GM21390 (cell line): Measurements from ENCODE around the gene CCDC68.
"Not testable (repeated sequence)": the region's sequence is repeated elsewhere in the genome, so short reads cannot be mapped to it uniquely, and the experiment has no call there.

ENCODE experiments used
- ATAC-seq: cut with Tn5 transposase; IDR thresholded peaks from one replicate; pipeline ENCODE4 v1.9.1; 2021; ENCODE audit not compliant: unreplicated experiment

CCDC68 gene, protein sequence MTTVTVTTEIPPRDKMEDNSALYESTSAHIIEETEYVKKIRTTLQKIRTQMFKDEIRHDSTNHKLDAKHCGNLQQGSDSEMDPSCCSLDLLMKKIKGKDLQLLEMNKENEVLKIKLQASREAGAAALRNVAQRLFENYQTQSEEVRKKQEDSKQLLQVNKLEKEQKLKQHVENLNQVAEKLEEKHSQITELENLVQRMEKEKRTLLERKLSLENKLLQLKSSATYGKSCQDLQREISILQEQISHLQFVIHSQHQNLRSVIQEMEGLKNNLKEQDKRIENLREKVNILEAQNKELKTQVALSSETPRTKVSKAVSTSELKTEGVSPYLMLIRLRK

DNA sequence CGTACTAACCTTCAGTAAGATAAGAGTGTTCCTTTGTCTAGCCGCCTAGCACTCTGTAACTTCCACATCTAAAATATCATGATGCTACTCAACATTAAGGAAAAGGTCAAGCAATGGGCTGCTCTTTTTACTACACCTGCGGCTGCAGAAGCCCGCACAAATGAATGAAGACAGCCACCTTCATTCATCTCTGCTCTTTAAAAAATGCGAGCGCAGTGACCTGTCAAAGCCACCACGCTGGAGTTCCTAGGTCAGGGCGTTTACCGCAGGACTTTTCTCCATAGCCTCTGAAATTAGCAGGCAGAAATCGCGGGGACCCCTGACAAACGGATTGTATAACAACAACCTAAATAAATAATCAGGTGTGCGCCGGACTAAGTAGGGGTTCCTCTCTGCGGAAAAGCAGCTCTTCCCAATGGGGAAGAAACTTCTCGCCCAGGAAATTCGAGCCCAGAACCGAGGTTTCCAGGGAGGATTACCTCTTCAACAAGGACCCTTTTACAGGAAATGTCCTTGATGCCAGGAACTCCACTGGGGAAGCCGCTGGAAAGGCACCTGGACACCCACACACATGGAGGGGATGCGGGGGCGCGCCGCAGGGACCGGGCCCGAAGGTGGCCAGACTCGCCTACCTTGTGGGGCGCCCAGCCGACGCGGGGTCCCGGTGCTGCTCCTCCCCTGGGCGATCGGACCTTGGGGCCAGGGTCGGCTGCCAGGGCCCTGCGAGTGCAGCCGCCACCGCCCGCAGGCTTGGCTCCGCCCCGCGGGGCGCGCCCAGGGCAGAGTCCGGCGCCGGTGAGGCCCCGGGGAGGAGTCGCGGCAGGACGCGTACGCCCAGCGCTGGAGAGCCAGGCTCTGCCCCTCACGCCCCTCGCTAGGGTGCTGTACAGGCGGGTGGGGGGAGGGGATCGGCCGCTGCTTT is at the start of gene CCDC68:
TSS of gene CCDC68 (minus strand) at position 758 of the 922 bp plus-strand sequence. CDS start 16,670 bp downstream, outside the sequence.
- ATAC-seq = no peak

DNA sequence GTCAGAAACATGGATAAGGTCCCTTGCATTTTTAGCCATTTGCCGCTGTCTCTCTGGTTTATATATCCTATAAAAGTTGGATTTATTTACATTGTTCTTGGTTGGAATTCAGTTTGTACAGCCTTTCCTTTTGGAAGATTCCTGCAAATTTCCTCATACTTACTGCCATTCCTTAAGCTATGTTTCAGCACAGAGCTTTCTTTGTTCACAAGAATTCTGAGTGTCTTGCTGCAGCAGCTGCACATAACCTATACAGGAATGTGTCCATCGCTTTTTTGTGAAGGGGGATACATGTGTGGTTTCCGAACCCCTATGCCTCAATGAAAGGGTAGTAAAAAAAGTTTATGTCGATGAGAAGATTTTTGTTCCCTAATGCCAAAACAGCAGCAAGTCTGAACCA is 48.3 kb upstream of the CCDC68 start:
- ATAC-seq = no peak

DNA sequence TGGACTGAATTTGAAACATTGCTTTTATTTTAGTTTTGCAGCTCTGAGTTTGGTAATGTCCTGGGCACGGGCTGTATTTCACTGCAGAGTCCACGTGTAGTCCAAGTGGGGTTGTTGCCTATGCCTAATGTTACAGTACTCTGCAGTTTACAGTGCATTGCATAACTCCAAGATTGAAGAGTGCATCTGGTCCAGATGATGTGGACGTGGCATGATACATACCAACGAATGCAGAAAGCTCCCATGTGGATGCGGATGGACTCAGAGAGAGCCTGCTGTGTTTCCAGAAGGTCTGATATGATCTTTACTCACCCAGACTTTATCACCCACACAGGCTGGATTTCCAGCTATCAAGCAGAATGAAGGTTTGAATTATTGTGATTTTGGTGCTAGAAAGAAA is 44.4 kb upstream of the CCDC68 start:
- no peak for ATAC-seq

DNA sequence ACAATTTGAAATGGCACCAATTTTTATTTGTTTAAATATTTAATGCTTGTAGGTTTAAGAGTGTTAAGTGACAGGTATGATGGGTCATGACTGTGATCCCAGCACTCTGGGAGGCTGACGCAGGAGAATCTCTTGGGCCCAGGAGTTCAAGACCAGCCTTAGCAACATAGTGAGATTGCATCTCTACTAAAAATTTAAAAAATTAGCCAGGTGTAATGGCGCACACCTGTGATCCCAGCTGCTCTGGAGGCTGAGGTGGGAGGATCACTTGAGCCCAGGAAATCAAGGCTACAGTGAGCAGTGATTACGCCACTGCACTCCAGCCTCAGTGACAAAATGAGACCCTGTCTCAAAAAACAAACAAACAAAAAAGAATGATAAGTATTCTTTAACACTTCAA is 43.0 kb upstream of the CCDC68 start:
- ATAC-seq = no peak

DNA sequence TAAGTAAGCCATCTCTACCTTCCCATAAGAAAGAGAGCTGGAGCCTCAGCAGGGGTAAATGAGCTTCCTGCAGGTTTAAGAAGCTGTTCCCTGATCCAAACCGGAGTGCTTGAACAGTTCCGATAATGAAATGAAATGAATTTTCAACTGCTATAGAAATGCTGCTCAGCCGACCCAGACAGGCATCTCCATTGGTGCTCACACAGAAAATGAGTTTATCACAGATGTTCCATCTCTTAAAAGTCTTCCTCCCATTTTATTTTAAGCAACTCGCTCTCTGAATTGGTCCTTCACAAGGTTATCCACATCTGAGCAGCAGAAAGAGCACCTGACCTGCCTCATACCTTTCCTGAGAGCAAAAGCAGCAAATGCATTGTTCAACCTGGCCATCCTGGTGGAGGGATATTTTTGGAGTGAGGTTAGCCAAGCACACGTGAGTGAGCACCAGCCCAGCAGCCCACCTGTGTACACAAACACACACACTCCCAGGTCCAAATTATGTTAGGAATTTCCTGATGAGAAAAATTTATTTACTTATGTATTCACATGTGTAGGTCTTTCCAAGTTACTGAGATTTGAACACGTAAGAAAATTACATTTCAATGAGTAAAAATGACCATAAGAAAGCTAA is 42.2 kb upstream of the CCDC68 start:
- no peak for ATAC-seq

DNA sequence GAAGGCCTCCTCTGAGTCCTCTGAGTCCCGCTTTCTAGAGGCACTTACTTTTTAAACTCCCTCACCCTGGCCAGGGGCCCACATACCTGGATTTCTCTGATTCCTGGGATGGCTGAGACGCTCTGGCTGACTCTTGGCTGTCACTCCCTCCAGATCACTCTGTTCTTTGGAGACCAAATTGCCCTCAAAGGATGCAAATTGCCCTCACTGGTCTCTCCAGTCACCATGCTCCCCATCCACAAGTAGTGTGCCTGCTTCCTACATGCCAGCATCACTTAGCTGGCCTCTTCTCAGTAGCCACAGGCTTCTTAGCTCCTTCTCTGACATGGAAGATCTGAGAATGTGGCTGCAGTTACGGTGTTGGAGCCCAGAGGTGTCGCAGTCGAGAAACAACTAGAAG is 41.3 kb upstream of the CCDC68 start:
- ATAC-seq = no peak

DNA sequence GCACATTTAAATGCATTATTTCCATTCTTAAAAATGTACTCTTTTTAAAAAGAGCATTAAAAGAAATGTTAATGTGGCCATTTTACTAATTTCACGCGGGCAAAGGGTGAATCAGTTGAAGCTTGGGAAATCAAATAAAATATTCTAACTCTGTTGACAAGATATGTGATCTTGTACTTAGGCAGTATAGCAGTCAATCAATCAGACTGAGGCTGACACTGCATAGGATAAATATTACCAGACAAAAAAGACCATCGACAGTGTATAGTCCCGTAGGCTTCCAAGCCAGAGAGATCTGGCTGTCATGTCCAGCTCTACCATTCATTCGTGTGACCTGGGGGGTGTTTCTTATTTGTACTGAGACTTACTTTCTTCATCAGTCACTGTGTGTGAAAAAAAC is 39.8 kb upstream of the CCDC68 start:
- no peak for ATAC-seq

DNA sequence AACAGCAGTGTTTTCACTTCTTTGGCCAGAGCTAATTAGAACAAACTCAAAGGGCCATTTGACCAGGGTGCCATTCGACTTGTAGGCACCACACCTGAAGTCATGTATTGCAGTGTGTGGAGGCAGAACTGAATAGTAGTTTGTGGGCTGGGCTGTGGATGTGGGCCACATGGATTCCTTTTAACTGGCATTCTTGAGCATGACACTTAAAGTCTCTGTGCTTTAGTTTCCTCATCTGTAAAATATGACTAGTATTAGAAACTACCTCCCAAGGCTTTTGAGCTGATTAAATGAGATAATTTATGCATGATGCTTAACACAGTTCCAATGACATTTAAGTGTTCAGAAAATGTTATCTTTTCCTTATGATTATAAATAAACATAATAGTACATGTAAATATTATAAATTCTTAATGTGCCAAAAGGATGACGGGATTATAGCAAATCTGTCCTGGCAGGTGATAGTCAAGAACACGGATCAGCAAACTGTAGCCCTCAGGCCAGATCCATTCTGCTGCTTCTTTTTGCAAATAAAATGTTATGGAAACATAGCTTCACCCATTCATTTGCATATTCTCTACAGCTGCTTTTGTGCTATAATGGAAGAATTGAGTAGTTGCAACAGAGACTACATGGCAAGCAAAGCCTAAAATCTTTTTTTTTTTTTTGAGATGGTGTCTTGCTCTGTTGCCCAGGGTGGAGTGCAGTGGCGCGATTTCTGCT is 36.3 kb upstream of the CCDC68 start:
- ATAC-seq = no peak

DNA sequence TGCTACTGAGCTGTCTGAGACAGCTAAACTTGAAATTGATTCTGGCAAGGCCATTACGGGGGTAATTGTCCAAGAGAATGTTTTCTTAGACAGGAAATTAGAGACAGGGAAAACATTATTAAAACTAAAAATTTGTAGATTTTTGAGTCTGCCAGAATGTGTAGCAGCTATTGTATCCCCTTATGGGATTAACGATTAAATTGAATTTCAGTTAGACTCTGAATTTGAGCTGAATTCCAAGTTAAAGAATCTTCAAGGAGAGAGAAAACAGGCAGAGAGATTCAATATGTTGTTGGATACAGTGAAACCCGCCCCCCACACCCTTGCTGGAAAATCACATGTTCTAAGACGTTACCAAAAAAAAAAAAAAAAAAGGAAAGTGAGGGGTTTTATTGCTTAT is 32.7 kb upstream of the CCDC68 start:
- ATAC-seq = no peak

DNA sequence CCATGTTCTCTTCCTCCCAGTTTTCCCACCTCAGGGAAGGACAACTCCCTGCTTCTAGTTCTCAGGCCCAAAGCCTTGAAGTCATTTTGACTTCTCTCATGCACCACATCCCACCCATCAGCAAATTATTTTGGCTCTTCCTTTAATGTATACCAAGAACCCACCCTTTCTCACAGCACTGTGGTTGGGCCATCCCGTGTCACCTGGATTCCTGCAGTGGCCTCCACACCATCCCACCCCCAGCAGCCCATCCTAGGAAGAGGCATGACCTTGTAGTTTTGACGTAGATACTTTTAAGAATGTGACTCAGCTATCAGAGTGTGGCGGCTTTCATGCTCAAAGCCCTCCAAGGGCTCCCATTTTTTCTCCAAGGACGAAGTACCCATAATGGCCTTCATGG is 25.6 kb upstream of the CCDC68 start:
- no peak for ATAC-seq

DNA sequence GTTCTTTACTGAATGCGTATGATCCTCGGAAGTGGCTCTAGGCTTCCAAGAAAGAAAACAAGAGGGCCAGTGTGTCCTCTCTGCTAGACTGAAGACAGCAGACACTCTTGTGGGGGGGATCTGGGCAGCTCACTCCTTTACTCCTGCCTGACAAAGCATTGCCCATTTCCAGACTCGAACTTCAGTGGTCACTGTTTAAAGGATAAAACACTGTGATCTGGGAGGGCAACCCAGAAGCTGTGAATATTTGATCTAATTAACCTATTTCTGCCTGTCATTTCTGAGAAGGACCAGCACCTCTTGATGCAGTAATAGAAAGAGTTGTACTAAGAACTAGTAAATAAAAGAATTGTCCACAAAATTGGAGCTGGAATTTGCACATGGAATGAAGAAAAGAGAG is 24.5 kb upstream of the CCDC68 start:
- no peak for ATAC-seq

DNA sequence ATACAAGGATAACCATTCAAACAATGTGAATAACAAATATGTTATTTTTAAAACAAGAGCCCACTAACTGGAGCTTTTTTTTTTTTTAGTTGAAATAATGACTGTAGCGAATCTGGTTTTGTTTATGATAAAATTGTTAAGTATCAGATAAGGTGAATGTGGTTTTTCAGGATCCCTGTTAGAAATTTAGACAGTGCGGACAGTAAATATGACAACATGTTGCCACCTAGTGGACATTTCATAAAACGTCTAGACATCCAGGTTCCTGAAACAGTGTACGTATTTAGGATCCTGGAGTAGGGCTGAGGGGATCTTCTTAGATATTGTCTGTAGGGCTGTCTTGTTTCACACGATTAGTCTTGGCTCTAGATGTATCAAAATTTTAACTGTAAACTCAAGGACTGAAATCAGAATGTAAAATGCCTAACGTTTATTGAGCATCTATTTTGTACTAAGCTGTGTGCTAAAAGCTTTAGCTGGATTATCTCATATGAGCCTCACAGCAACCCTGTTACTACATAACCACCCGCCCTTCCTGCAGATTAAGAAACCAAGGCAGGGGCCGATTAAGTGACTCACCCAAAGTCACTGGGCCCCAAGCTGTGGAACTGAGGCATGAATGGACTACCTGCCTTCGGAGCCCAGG is 23.9 kb upstream of the CCDC68 start:
- ATAC-seq = peak; percentile 86

DNA sequence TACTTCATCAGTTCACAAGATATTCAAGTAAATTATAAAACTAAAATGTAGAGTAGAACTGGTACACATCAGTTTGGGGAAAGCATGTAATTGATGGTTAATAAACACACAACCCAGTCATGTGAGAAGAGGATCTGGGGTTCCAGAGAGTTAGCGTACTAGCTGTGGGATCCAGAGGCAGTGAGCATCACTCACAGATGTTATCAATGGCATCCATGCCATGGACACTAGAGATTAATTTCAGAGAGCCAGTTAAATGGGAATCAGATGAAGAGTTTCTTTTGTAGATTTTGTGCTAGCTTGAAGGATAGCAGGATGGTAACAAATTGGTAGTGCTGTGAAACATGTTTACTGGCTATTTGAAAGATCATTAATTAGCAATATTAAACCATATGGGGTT is 21.8 kb upstream of the CCDC68 start:
- ATAC-seq = no peak

DNA sequence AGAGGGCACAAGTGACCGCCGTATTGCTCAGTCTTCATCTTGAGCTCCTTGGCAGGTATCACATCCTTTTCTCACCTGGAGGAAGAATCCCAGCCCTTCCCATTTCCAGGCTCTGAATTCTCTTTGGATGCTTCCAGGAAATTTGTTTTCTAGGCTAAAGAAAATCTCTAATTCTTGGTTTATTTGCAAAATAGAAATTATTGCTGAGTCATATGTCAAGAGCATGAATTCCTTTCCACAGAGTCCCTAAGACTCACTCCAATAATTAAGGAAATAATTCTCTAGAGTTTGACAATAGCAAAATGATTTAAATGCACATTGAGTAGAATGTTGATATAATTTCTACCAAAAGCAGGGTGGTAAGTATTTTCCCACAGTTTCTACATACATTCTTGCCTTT is 16.3 kb upstream of the CCDC68 start:
- no peak for ATAC-seq

DNA sequence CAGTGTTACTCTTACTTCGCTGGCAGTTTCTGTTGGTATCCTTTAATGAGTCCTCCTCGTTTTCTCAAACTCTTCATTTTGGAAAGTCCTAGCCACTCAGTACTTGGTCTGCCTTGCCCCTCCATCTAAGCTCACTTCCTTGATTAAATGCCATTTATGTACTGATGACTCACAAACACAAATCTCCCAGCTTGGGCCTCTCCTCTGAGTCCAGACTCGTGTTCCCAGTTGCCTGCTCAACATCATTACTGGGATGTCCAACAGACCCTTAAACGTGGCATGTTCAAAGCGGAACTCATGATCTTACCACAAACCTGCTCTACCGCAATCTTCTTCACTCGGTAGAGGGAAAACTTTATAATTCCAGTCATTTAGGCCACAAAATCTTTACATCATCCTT is 13.8 kb upstream of the CCDC68 start:
- no peak for ATAC-seq

DNA sequence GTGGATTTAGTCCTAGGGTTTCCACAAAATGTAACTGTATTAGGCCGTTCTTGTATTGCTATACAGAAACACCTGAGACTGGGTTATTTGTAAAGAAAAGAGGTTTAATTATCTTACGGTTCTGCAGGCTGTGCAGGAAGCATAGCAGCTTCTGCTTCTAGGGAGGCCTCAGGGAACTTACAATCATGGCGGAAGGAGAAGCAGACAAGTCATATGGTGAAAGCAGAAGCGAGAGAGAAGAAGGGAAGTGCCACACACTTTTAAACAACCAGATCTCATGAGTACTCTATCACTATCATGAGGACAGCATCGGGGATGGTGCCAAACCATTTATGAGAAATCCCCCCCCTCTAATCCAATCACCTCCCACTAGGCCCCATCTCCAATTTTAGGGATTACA is 9.5 kb upstream of the CCDC68 start:
- ATAC-seq = no peak

DNA sequence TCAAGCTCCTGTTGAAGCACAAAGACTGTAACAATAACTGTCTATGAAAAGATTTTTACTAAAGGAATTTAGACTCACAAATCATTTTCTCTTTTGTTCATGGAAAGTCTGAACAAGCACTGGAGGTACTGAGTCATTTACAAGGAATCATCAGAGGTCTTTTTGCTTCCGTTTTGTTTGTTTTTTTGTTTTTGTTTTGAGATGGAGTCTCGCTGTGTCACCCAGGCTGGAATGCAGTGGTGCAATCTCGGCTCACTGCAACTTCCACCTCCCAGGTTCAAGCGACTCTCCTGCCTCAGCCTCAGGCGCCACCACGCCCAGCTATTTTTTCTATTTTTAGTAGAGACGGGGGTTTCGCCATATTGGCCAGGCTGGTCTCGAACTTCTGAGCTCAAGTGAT is 9.0 kb upstream of the CCDC68 start:
- ATAC-seq = not testable (repeated sequence)

DNA sequence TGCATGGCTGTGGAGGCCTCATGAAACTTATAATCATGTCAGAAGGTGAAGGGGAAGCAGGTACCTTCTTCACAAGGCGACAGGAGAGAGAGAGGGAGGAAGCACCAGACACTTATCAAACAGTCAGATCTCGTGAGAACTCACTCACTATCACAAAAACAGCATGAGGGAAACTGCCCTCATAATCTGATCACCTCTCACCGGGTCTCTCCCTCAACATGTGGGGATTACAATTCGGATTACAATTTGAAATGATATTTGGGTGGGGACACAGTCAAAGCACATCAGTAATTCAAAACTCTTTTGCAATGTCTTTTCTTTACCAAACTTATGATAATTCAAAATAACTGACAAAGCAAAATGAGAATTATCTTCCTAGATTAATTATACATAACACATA is 8.5 kb upstream of the CCDC68 start:
- no peak for ATAC-seq

DNA sequence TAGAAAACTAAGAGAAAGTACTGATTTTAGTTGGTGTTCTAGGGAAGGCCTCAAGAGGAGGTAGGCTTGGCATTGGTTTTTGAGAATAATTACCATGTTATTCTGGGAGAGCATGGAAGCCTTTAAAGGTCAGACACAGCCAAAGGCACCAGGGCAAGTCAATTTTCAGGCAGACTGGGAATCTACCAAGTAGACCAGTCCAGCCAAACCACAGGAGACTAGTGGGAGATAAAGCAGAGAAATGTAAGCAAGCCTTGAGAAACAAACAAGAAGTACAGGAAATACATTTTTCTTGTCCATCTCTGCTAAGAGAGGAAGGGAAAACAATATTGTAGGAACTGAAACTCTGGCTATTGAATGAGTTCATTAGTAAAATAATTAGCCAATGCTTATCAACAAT is 5.5 kb upstream of the CCDC68 start:
- no peak for ATAC-seq

DNA sequence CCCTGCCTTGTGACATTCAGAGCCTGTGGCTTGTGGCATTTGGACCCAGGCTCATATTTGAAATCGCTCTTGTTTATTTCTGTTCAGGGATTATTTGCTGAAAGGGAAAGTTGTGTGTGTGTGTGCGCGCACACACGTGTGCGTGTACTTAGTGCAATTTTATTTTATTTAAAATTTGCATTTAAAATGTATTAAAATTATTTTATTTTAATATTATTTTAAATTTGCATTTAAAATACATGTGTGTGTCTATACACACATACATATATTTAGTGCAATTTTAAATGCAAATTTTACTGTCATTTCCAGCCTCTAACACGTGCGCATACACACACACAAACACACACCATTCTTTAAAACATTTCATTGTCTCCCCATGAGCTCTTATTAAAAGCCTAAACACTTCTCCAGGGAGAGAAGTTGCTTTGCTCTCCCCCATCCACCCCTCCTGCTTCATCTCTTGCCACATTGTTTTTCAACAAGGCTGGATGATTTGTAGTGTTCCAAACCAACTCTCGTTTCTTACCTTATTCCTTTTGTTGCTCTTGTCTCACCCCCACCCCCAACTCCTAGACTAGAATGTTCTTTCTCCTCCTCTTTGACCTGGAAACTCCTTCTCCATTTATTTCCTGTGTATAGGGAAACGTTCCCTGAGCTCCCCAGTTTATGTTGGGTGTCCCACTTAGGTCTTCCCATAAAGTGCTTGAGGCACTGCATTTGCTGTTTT is 3.8 kb upstream of the CCDC68 start:
- no peak for ATAC-seq
